K562 (cell line): Measurements from ENCODE around the gene CCNY. TPM values are rescaled to one million over a fixed set of nuclear protein-coding genes. Genes with fewer than 3 reads are reported as not detected.

Experiments
- ATAC-seq: fragments of 200-7000 bp; cut with Tn5 transposase; 3 replicates; pipeline ENCODE4 v1.9.1; 2020; ENCODE audit warnings: moderate library complexity
- BruUV-seq: library from RNA; stranded (reverse); fragments of 400-500 nt; replicated peaks from 2 replicates; lab custom pipeline; 2021; lab: Mats Ljungman, UMichigan
- CTCF ChIA-PET: fragments of 300-600 bp; formaldehyde crosslinking; extraction: SDS; loops from one replicate; lab custom pipeline; 2021; ENCODE audit warnings: low intra/inter-chr PET ratio; lab: Yijun Ruan, JAX
- POLR2A ChIA-PET: fragments of 300-600, 350-650 bp; sonication (Branson Sonifier 250); formaldehyde crosslinking; extraction: SDS; loops from one replicate; lab custom pipeline; 2021; ENCODE audit warnings: antibody characterized with exemption, inconsistent platforms; lab: Yijun Ruan, JAX
- DNase-seq, 4 experiments: peaks; one replicate each; pipeline versions ENCODE4 v3.0.0 to v3.0.0-alpha.2; 2011 to 2018; ENCODE audit warnings: low spot score in 3 of 4, mixed read lengths in 3 of 4; ENCODE audit errors: extremely low read depth in 1 of 4
- FAIRE-seq: peaks from 2 replicates; lab custom pipeline; 2011; peaks lifted over from hg19 to GRCh38; lab: Jason Lieb, UNC
- H2AFZ ChIP-seq: 2 replicates; pipeline ENCODE4 v1.6.0; 2011; ENCODE audit warnings: low read depth, low read length, control low read depth, inconsistent platforms
- H3K27ac ChIP-seq: fragments of 200-600 bp; 3 replicates; pipeline ENCODE4 v1.8.0; 2011; ENCODE audit warnings: low read depth, mild to moderate bottlenecking, control low read depth, inconsistent platforms, low read length, moderate library complexity, mixed read lengths; ENCODE audit errors: extremely low read depth
- H3K27me3 ChIP-seq, 2 experiments: fragments of 300-600 bp in 1 of 2; 2 replicates in 1 of 2; 3 replicates in 1 of 2; pipeline versions ENCODE4 v1.6.0 to v1.8.0; 2011; ENCODE audit warnings: inconsistent platforms in 2 of 2, low read length in 2 of 2, mild to moderate bottlenecking in 1 of 2, mixed read lengths in 1 of 2, moderate library complexity in 1 of 2; ENCODE audit not compliant: control insufficient read depth in 2 of 2, insufficient read depth in 2 of 2
- H3K36me3 ChIP-seq: fragments of 300-600 bp; 3 replicates; pipeline ENCODE4 v1.8.0; 2011; ENCODE audit warnings: mild to moderate bottlenecking, low read length, inconsistent platforms; ENCODE audit not compliant: control insufficient read depth, insufficient read depth
- H3K4me1 ChIP-seq, 2 experiments: fragments of 200-600 bp in 1 of 2; replicated peaks in 1 of 2; 2 replicates in 1 of 2; 3 replicates in 1 of 2; pipeline versions ENCODE4 v1.5.1 to v1.8.0; 2011; ENCODE audit warnings: inconsistent platforms in 2 of 2, low read length in 2 of 2, mild to moderate bottlenecking in 1 of 2, mixed read lengths in 1 of 2, moderate library complexity in 1 of 2; ENCODE audit not compliant: control insufficient read depth in 2 of 2, insufficient read depth in 2 of 2
- H3K4me2 ChIP-seq: 2 replicates; pipeline ENCODE4 v1.6.1; 2011; ENCODE audit warnings: low read length, control low read depth, inconsistent platforms, mixed read lengths; ENCODE audit not compliant: insufficient read depth
- H3K4me3 ChIP-seq: fragments of 200-600 bp; sonication (generic), shearing (Covaris generic); 2 replicates; pipeline ENCODE4 v1.5.1; 2016; ENCODE audit warnings: control low read depth, inconsistent platforms
- H3K79me2 ChIP-seq: fragments of 200-600 bp; 3 replicates; pipeline ENCODE4 v1.8.0; 2011; ENCODE audit warnings: low read length, inconsistent platforms; ENCODE audit not compliant: control insufficient read depth, insufficient read depth
- H3K9ac ChIP-seq, 2 experiments: 2 replicates each; pipeline versions ENCODE4 v1.6.0 to v1.6.1; 2011; ENCODE audit warnings: low read depth in 2 of 2, low read length in 2 of 2, control low read depth in 1 of 2, inconsistent platforms in 1 of 2, mild to moderate bottlenecking in 1 of 2, mixed read lengths in 1 of 2; ENCODE audit not compliant: insufficient read depth in 1 of 2
- H3K9me1 ChIP-seq: one replicate; pipeline ENCODE4 v1.6.0; 2011; ENCODE audit warnings: inconsistent platforms, mild to moderate bottlenecking, low read length, moderate library complexity; ENCODE audit not compliant: control insufficient read depth, insufficient read depth
- H3K9me3 ChIP-seq: replicated peaks from 2 replicates; pipeline ENCODE4 v1.5.1; 2011; ENCODE audit warnings: low read depth, low read length, inconsistent platforms; ENCODE audit not compliant: control insufficient read depth, insufficient read depth
- H4K20me1 ChIP-seq: replicated peaks from 2 replicates; pipeline ENCODE4 v1.6.1; 2011; ENCODE audit warnings: low read length, inconsistent platforms, mixed read lengths; ENCODE audit not compliant: control insufficient read depth, insufficient read depth
- ARID1B ChIP-seq: fragments of 450-650 bp; IDR thresholded peaks from 2 replicates; pipeline ENCODE4 v1.6.1; 2016; ENCODE audit warnings: antibody characterized with exemption, mild to moderate bottlenecking, inconsistent platforms
- BCL6 ChIP-seq: fragments of 250-450 bp; sonication (Bioruptor Pico); IDR thresholded peaks from 2 replicates; pipeline ENCODE4 v1.4.0; 2020
- CBFA2T3 ChIP-seq: fragments of 450-650 bp; IDR thresholded peaks from 2 replicates; pipeline ENCODE4 v1.6.1; 2017
- CHCHD3 ChIP-seq: fragments of 250-450 bp; sonication (Bioruptor Pico); IDR thresholded peaks from 2 replicates; pipeline ENCODE4 v2.1.2; 2022; ENCODE audit warnings: mild to moderate bottlenecking
- FOSL1 ChIP-seq: fragments of 200-800 bp; sonication (Bioruptor generic); conservative IDR thresholded peaks from 2 replicates; pipeline ENCODE4 v1.6.1; 2016; ENCODE audit warnings: missing genetic modification characterization, missing compliant biosample characterization
- MEIS2 ChIP-seq: fragments of 450-650 bp; IDR thresholded peaks from 2 replicates; pipeline ENCODE4 v1.6.1; 2014; ENCODE audit warnings: mild to moderate bottlenecking; ENCODE audit not compliant: partially characterized antibody
- NFE2 ChIP-seq: IDR thresholded peaks from 2 replicates; pipeline ENCODE4 v1.6.1; 2014; ENCODE audit warnings: antibody characterized with exemption, low read depth
- TAL1 ChIP-seq: fragments of 450-650 bp; IDR thresholded peaks from 2 replicates; pipeline ENCODE4 v1.6.1; 2016; ENCODE audit warnings: mild to moderate bottlenecking
- TCF3 ChIP-seq: sonication (generic); formaldehyde crosslinking; IDR thresholded peaks from 2 replicates; pipeline ENCODE4 v1.4.0; 2020; ENCODE audit warnings: mild to moderate bottlenecking, missing genetic modification reagents
- TEAD1 ChIP-seq, 2 experiments: fragments of 450-650 bp in 1 of 2; sonication (generic) in 1 of 2; formaldehyde crosslinking; IDR thresholded peaks; 2 replicates each; pipeline versions ENCODE4 v1.4.0 to v1.8.0; 2020 to 2022; ENCODE audit warnings: mild to moderate bottlenecking in 2 of 2, missing genetic modification reagents in 1 of 2
- TEAD4 ChIP-seq, 2 experiments: sonication (generic) in 1 of 2; formaldehyde crosslinking in 1 of 2; IDR thresholded peaks; 2 replicates each; pipeline versions ENCODE4 v1.6.1 to v1.8.0; 2012 to 2022; ENCODE audit warnings: borderline replicate concordance in 1 of 2, inconsistent platforms in 1 of 2, low read length in 1 of 2, mild to moderate bottlenecking in 1 of 2, missing genetic modification reagents in 1 of 2
- ZNF224 ChIP-seq: sonication (generic); formaldehyde crosslinking; IDR thresholded peaks from 2 replicates; pipeline ENCODE4 v1.8.0; 2022; ENCODE audit warnings: mild to moderate bottlenecking, missing genetic modification reagents
- ZNF384 ChIP-seq: IDR thresholded peaks from 2 replicates; pipeline ENCODE4 v1.6.1; 2012; ENCODE audit warnings: low read depth, low read length, improper control_type of control experiment
- ZNF644 ChIP-seq: fragments of 200-800 bp; sonication (Bioruptor generic); IDR thresholded peaks from 2 replicates; pipeline ENCODE4 v1.6.1; 2016; ENCODE audit warnings: low read depth, missing genetic modification characterization, missing compliant biosample characterization
- WGBS: fragments of 100-300 bp; shearing (Covaris generic); methylation state at CpG from one replicate; pipeline ENCODE4 v1.1.6; 2016; ENCODE audit warnings: low coverage, mixed read lengths; ENCODE audit not compliant: insufficient coverage; ENCODE audit errors: missing lambda C conversion rate; 5-methylcytosine and 5-hydroxymethylcytosine counted together
- in situ Hi-C: fragments of 300-500 bp; cut with MboI; formaldehyde crosslinking; loops from 4 replicates; pipeline ENCODE4 v1.15.0; 2018; ENCODE audit warnings: inconsistent platforms, mixed read lengths
- intact Hi-C: fragments of 100-400 bp; cut with micrococcal nuclease; formaldehyde crosslinking; loops from 2 replicates; pipeline ENCODE4 v1.14.2; 2022
- polyA plus RNA-seq, 8 experiments: library from polyadenylated mRNA; depleted of rRNA in 4 of 8; stranded (reverse) in 5 of 8; unstranded in 3 of 8; fragments of >200 nt; fragmentation: Nextera tagmentation in 2 of 8; fragmentation: Illumina TruSeq in 1 of 8; extraction: Ambion mirVana in 2 of 8; extraction: Trizol in 1 of 8; gene quantifications; 2 replicates each; pipeline versions ENCODE4 v1.2.1 to v1.2.3, GENCODE V29; 2011 to 2014; ENCODE audit warnings: inconsistent platforms in 1 of 8, missing spikeins in 1 of 8
- total RNA-seq, 7 experiments: library from RNA; depleted of rRNA in 6 of 7; stranded (reverse); fragments of >200 nt in 6 of 7; fragmentation: Illumina TruSeq in 2 of 7; extraction: Trizol in 2 of 7; gene quantifications; 2 replicates each; pipeline versions ENCODE4 v1.2.1 to v1.2.3, GENCODE V29; 2011 to 2021; ENCODE audit warnings: low replicate concordance in 1 of 7
- TF ChIP-seq, protein P1 (sequence below): sonication (generic); formaldehyde crosslinking; IDR thresholded peaks from 2 replicates; pipeline ENCODE4 v1.8.0; 2023; ENCODE audit warnings: missing genetic modification reagents, mild to moderate bottlenecking, borderline replicate concordance

CCNY gene
- total and polyA plus RNA-seq, 9 of the 15 experiments (the other 6 are each of a cell fraction or from before 2014, with no cell fraction given): 8.4 to 109 (median 38.6) TPM

DNA sequence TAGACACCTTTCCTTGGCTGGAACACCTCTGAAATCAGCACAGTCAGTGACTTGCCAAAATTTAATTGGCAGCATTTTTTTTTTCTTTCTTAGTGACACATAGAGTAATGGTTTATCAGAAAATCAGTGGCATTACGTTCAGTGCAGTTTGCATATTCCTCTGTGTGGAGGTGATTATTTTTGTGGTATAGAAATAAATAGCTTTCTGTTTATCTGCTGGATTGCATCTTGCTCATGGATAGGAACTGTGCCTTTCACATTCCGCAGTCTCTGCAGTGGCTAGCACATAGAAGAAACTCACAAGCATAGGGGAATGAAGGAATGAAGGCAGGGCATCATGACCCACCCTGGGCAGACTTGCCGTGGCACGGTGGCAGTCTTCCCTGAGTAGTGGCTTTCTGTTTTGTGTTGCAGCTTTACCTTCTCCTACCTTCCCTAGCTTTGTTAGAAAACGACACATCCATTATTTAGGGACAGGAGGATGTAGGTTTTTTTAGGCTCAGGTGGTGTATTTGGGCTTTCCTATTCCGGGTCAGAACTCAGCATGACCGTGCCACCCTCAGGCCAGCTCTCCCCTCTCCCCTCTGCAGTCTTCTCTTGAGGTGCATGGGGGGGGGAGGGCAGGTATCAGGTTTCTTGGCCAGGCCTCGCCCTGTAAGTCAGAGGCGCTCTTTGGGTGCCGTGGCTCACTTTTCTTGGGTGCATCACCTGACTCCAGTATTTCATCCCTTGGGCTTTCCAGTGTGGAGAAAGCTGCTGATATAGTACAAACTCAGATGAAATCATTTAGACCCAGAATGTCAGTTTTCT, 156.3 kb downstream of the CCNY start:
- peaks cover 13 to 19% of the 10 kb centered on the region in 2 experiments for H3K4me1 ChIP-seq
- no peak overlapping the region for H2AFZ ChIP-seq
- WGBS: 36% methylated on average over 10 of the region's 10 CpGs
- peak; percentile 73 for ATAC-seq
- no peak overlapping the region; the same call in 2 of the 3 replicates for H3K27ac ChIP-seq
- H3K27me3 ChIP-seq: no peaks in the 10 kb centered on the region
- intact Hi-C loops: no loop called here
- FAIRE-seq: no peak
- peaks cover 21% of the 10 kb centered on the region for H4K20me1 ChIP-seq
- peaks cover 15% of the 10 kb centered on the region; the same call in 2 of the 3 replicates for H3K36me3 ChIP-seq
- peaks cover 54% of the 10 kb centered on the region for H3K79me2 ChIP-seq
- DNase-seq: peak in 2 of 4 experiments; percentile 28 to 30
- no peak overlapping the region for H3K4me2 ChIP-seq
- ChIA-PET CTCF (no interaction called here), POLR2A (interaction anchor here (1.1 to 1.2 kb wide), 2 partner anchors 10 to 21 kb away, joined by 3 to 5 read pairs; no protein-coding TSS in a partner anchor)
- no peak overlapping the region for H3K9ac ChIP-seq
- BruUV-seq: no TSS peak
- H3K9me1 ChIP-seq: no peaks in the 10 kb centered on the region
- in situ Hi-C loops: no loop called here
- H3K4me3 ChIP-seq: no peak overlapping the region
- H3K9me3 ChIP-seq: no peaks in the 10 kb centered on the region
- TF ChIP-seq TEAD1 (CRISPR knock-in tag; IDR thresholded peaks at IDR 0.05): 0 out of 4 replicates have a peak, but pooled peaks of 1 of the 2 experiments have one; percentile 42
- TF ChIP-seq CHCHD3 (CRISPR knock-in tag): no peak
- TF ChIP-seq ZNF224 (CRISPR knock-in tag): no peak
- peak; percentile 80; the same call in 1 of the 2 replicates for TF ChIP-seq TEAD4 (IDR thresholded peaks at IDR 0.05; ENCODE audit: low read length)
- TF ChIP-seq TEAD4 (CRISPR knock-in tag; IDR thresholded peaks at IDR 0.05; ENCODE audit: borderline replicate concordance): no peak
- peak; percentile 42; the same call in 1 of the 2 replicates for TF ChIP-seq ARID1B
- TF ChIP-seq BCL6 (CRISPR knock-in tag): no peak
- peak; percentile 62 for TF ChIP-seq TCF3
- peak; percentile 35 for TF ChIP-seq MEIS2
- TF ChIP-seq CBFA2T3: peak; percentile 45
- peak; percentile 22; the same call in 1 of the 2 replicates for TF ChIP-seq NFE2
- peak; percentile 57 for TF ChIP-seq TAL1
- 0 out of 2 replicates have a peak, but pooled peaks have one; percentile 42 for TF ChIP-seq ZNF384
- TF ChIP-seq FOSL1 (tag): peak; percentile 27; the same call in 1 of the 2 replicates
- no peak for TF ChIP-seq ZNF644 (tag)
- TF ChIP-seq, protein P1, sequence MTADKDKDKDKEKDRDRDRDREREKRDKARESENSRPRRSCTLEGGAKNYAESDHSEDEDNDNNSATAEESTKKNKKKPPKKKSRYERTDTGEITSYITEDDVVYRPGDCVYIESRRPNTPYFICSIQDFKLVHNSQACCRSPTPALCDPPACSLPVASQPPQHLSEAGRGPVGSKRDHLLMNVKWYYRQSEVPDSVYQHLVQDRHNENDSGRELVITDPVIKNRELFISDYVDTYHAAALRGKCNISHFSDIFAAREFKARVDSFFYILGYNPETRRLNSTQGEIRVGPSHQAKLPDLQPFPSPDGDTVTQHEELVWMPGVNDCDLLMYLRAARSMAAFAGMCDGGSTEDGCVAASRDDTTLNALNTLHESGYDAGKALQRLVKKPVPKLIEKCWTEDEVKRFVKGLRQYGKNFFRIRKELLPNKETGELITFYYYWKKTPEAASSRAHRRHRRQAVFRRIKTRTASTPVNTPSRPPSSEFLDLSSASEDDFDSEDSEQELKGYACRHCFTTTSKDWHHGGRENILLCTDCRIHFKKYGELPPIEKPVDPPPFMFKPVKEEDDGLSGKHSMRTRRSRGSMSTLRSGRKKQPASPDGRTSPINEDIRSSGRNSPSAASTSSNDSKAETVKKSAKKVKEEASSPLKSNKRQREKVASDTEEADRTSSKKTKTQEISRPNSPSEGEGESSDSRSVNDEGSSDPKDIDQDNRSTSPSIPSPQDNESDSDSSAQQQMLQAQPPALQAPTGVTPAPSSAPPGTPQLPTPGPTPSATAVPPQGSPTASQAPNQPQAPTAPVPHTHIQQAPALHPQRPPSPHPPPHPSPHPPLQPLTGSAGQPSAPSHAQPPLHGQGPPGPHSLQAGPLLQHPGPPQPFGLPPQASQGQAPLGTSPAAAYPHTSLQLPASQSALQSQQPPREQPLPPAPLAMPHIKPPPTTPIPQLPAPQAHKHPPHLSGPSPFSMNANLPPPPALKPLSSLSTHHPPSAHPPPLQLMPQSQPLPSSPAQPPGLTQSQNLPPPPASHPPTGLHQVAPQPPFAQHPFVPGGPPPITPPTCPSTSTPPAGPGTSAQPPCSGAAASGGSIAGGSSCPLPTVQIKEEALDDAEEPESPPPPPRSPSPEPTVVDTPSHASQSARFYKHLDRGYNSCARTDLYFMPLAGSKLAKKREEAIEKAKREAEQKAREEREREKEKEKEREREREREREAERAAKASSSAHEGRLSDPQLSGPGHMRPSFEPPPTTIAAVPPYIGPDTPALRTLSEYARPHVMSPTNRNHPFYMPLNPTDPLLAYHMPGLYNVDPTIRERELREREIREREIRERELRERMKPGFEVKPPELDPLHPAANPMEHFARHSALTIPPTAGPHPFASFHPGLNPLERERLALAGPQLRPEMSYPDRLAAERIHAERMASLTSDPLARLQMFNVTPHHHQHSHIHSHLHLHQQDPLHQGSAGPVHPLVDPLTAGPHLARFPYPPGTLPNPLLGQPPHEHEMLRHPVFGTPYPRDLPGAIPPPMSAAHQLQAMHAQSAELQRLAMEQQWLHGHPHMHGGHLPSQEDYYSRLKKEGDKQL (CRISPR knock-in tag): 0 out of 2 replicates have a peak, but pooled peaks have one; percentile 28
